ENCODE measurements around the gene SRMS. TPM values are rescaled to one million over a fixed set of nuclear protein-coding genes. Genes with fewer than 3 reads are reported as not detected.

The SRMS gene
- total and polyA plus RNA-seq, 8 donors = 0.08 to 0.27 (median 0.18) TPM; not detected in 3

DNA sequence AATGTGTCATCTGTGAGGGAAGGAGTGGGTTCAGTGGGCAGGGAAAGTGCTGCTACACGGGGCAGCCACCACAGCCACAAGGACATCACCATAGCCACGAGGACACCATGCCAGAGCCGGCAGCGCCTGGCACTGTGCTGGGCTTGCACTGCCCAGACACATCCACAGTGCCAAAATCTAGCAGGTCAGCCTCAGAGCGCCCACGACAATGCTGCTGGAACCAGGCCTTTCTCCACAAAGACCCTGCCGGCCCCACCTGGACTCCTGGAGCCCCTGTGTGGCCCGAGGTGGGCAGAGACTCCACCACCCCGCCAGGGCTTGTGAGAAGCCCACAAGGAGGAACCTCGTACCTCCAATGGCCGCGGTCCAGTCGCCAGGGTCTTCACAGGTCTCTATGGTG, 45.1 kb upstream of the SRMS start:
- Histone ChIP-seq H3K27me3 (no peaks in the 10 kb centered on the region), H3K27ac (no peak overlapping the region), H3K4me3 (no peak overlapping the region), H3K9me3 (no peaks in the 10 kb centered on the region), H3K36me3 (peaks cover 0 to 96% of the 10 kb centered on the region in 2 donors), H3K4me1 (no peaks in the 10 kb centered on the region)
- TF ChIP-seq, protein P1, sequence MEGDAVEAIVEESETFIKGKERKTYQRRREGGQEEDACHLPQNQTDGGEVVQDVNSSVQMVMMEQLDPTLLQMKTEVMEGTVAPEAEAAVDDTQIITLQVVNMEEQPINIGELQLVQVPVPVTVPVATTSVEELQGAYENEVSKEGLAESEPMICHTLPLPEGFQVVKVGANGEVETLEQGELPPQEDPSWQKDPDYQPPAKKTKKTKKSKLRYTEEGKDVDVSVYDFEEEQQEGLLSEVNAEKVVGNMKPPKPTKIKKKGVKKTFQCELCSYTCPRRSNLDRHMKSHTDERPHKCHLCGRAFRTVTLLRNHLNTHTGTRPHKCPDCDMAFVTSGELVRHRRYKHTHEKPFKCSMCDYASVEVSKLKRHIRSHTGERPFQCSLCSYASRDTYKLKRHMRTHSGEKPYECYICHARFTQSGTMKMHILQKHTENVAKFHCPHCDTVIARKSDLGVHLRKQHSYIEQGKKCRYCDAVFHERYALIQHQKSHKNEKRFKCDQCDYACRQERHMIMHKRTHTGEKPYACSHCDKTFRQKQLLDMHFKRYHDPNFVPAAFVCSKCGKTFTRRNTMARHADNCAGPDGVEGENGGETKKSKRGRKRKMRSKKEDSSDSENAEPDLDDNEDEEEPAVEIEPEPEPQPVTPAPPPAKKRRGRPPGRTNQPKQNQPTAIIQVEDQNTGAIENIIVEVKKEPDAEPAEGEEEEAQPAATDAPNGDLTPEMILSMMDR (IDR thresholded peaks at IDR 0.05) = no peak
- DNase-seq = peak in 1 of 4 donors; percentile 65
- no peak for ATAC-seq
- intact Hi-C loops (cut with DNase I) = no loop called here

DNA sequence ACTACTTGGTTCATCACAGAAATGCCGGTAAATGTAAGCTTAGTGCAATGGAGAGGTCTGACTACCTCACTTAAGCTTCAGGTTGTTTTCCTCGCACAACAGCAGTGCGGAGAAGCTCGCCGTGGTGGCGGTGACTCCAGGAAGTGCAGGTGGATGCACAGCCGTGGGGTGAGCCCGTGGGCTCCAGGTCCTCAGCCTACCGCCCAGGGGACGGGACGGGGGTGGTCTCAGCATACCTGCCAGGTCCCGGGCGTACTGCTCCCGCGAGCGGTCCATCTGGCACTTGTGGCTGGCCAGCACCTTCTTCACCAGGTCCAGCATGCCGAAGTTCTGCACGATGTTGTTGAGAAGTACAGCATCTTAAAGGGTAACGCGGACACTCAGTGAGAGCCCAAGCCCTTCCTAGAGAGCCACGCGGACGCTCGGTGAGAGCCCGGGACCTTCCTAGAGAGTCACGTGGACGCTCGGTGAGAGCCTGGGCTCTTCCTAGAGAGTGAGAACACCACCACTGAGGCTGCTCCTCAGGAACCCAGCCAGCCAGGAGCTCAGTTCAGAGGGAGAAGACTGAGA, 44.3 kb upstream of the SRMS start:
- DNase-seq (peak in 1 of 4 donors; percentile 50), ATAC-seq (no peak)
- H3K4me1 ChIP-seq = no peaks in the 10 kb centered on the region
- H3K4me3 ChIP-seq = no peak overlapping the region
- H3K36me3 ChIP-seq = peaks cover 0 to 94% of the 10 kb centered on the region in 2 donors
- no peaks in the 10 kb centered on the region for H3K9me3 ChIP-seq
- H3K27me3 ChIP-seq = no peaks in the 10 kb centered on the region
- no peak overlapping the region for H3K27ac ChIP-seq
- intact Hi-C loops (cut with DNase I) = no loop called here
- TF ChIP-seq, protein P1 (IDR thresholded peaks at IDR 0.05) = no peak

DNA sequence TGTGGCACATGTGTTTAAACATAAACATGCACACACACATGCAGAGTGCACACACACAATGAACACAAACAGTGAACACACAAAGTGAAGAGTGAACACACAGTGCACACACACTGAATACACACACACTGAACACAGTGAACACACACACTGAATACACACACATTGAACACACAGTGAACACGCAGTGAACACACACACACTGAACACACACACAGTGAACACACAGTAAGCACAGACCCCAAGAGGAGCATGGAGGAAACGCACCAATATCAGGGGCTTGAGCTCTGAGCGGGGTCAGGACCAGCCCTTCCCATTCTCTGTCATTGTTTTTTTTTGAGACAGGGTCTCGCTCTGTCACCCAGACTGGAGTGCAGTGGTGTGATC, 43.6 kb upstream of the SRMS start:
- no peak for ATAC-seq
- H3K27me3 ChIP-seq = no peaks in the 10 kb centered on the region
- H3K27ac ChIP-seq = no peak overlapping the region
- peaks cover 0 to 89% of the 10 kb centered on the region in 2 donors for H3K36me3 ChIP-seq
- TF ChIP-seq, protein P1 (IDR thresholded peaks at IDR 0.05) = no peak
- no peak overlapping the region for H3K4me3 ChIP-seq
- intact Hi-C loops (cut with DNase I) = no loop called here
- DNase-seq = no peak
- H3K9me3 ChIP-seq = no peaks in the 10 kb centered on the region
- H3K4me1 ChIP-seq = no peaks in the 10 kb centered on the region

DNA sequence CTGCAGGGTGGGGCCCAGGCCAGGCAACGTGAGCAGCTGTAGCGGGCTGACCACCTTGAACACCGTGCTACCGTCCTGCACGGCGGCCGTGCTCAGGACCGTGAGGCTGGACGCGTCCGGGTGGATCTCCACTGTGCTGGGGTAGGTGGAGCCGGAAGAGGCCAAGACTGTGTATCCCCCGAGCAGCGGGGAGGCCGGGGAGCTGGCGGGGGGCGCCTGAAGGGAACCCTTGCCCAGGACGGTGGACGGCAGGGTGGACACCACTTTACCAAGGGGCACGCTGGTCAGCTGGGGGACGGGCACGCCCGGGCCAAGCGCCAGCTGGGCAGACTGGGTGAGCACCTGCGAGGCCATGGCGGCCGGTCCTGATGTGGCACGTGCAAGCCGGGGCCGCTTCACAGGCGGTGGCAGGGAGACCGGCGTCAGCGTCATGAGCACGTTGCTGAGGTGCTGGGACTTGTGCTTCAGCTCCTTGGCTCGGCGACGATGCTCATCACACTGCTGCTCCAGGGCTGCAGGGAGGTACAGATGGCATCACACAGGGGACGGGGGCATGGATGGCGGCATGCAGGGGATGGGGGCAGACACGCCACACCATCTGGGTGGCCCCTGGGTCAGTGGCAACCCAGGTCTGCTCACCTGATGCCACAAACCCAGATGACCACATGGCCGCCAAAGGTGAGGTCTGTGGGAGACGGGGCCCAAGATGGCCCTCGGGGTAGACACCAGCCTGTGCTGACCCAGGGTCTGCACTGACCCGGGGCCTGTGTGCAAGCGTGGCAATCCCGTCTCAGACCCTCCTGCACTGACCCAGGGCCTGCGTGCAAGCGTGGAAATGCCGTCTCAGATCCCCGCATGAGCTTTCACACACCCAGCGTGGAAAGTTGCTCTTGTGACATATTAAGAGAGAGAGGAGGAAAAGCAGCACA, 42.9 kb upstream of the SRMS start:
- H3K4me3 ChIP-seq = no peak overlapping the region
- no peaks in the 10 kb centered on the region for H3K27me3 ChIP-seq
- TF ChIP-seq, protein P1 (IDR thresholded peaks at IDR 0.05) = no peak
- H3K27ac ChIP-seq = no peak overlapping the region
- H3K4me1 ChIP-seq = no peaks in the 10 kb centered on the region
- intact Hi-C loops (cut with DNase I) = no loop called here
- H3K36me3 ChIP-seq = peaks cover 0 to 83% of the 10 kb centered on the region in 2 donors
- H3K9me3 ChIP-seq = no peaks in the 10 kb centered on the region
- peak in 1 of 4 donors; percentile 63 for DNase-seq
- ATAC-seq = no peak
